WTC11 (cell line): Measurements from ENCODE around the gene MAN1B1. TPM values are rescaled to one million over a fixed set of nuclear protein-coding genes. Genes with fewer than 3 reads are reported as not detected.

Source experiments
- ATAC-seq: fragments of 200-7000 bp; cut with Tn5 transposase; 2 replicates; pipeline ENCODE4 v1.10.0; 2021; ENCODE audit warnings: mild to moderate bottlenecking, moderate library complexity
- CTCF ChIA-PET: fragments of 300-600 bp; sonication (Branson Sonifier 250); formaldehyde crosslinking; loops from one replicate; lab custom pipeline; 2021; ENCODE audit warnings: antibody characterized with exemption; lab: Charles Lee
- POLR2A ChIA-PET: fragments of 350-600 bp; sonication (Branson Sonifier 250); formaldehyde crosslinking; loops from one replicate; lab custom pipeline; 2021; ENCODE audit warnings: antibody characterized with exemption; lab: Charles Lee
- DNase-seq: peaks from one replicate; pipeline ENCODE4 v3.0.0; 2021; ENCODE audit warnings: low spot score
- H3K27ac Mint-ChIP-seq: 2 replicates; pipeline ENCODE4 v1.8.0; 2021; ENCODE audit warnings: mixed read lengths
- H3K27me3 Mint-ChIP-seq: 2 replicates; pipeline ENCODE4 v1.8.0; 2021; ENCODE audit warnings: low read depth, mild to moderate bottlenecking, moderate library complexity, mixed read lengths
- H3K36me3 Mint-ChIP-seq: 2 replicates; pipeline ENCODE4 v1.8.0; 2021; ENCODE audit warnings: mixed read lengths
- H3K4me1 Mint-ChIP-seq: 2 replicates; pipeline ENCODE4 v1.8.0; 2022; ENCODE audit warnings: mixed read lengths
- H3K4me3 Mint-ChIP-seq: 2 replicates; pipeline ENCODE4 v1.8.0; 2021; ENCODE audit warnings: mild to moderate bottlenecking, moderate library complexity, mixed read lengths
- H3K9me3 Mint-ChIP-seq: 2 replicates; pipeline ENCODE4 v1.8.0; 2021; ENCODE audit warnings: mixed read lengths
- CREM ChIP-seq: sonication (generic); formaldehyde crosslinking; IDR thresholded peaks from 2 replicates; pipeline ENCODE4 v1.8.1; 2022; ENCODE audit warnings: mild to moderate bottlenecking, missing genetic modification reagents, moderate library complexity
- ERG ChIP-seq: fragments of 250-450 bp; sonication (Bioruptor Pico); IDR thresholded peaks from 2 replicates; pipeline ENCODE4 v1.8.0; 2021; ENCODE audit warnings: mild to moderate bottlenecking
- ESRRA ChIP-seq: sonication (generic); formaldehyde crosslinking; IDR thresholded peaks from 2 replicates; pipeline ENCODE4 v1.8.1; 2022; ENCODE audit warnings: mild to moderate bottlenecking, missing genetic modification reagents, borderline replicate concordance
- ETV6 ChIP-seq: sonication (generic); formaldehyde crosslinking; IDR thresholded peaks from 2 replicates; pipeline ENCODE4 v1.8.1; 2022; ENCODE audit warnings: mild to moderate bottlenecking, missing genetic modification reagents
- FOXP1 ChIP-seq: sonication (generic); formaldehyde crosslinking; IDR thresholded peaks from 2 replicates; pipeline ENCODE4 v1.8.0; 2022; ENCODE audit warnings: missing genetic modification reagents, mild to moderate bottlenecking, moderate library complexity, borderline replicate concordance
- GTF2I ChIP-seq: fragments of 250-450 bp; sonication (Bioruptor Pico); conservative IDR thresholded peaks from 2 replicates; pipeline ENCODE4 v1.4.0; 2021; ENCODE audit warnings: mild to moderate bottlenecking
- KAT7 ChIP-seq: sonication (generic); formaldehyde crosslinking; IDR thresholded peaks from 2 replicates; pipeline ENCODE4 v1.8.1; 2023; ENCODE audit warnings: missing genetic modification reagents, mild to moderate bottlenecking, borderline replicate concordance
- NR1H2 ChIP-seq: sonication (generic); formaldehyde crosslinking; IDR thresholded peaks from 2 replicates; pipeline ENCODE4 v1.9.0; 2021; ENCODE audit warnings: mild to moderate bottlenecking, moderate library complexity, missing genetic modification reagents
- SOX15 ChIP-seq: fragments of 250-450 bp; sonication (Bioruptor Pico); IDR thresholded peaks from 2 replicates; pipeline ENCODE4 v1.9.0; 2021; ENCODE audit warnings: mild to moderate bottlenecking
- STAT6 ChIP-seq: sonication (generic); formaldehyde crosslinking; conservative IDR thresholded peaks from 2 replicates; pipeline ENCODE4 v1.8.1; 2023; ENCODE audit warnings: mild to moderate bottlenecking, low read depth, missing genetic modification reagents, moderate library complexity
- TEAD4 ChIP-seq: sonication (generic); formaldehyde crosslinking; IDR thresholded peaks from 2 replicates; pipeline ENCODE4 v1.8.0; 2022; ENCODE audit warnings: mild to moderate bottlenecking, missing genetic modification reagents
- USF2 ChIP-seq: sonication (generic); formaldehyde crosslinking; IDR thresholded peaks from 2 replicates; pipeline ENCODE4 v1.8.1; 2023; ENCODE audit warnings: mild to moderate bottlenecking, missing genetic modification reagents, moderate library complexity
- ZNF232 ChIP-seq: sonication (generic); formaldehyde crosslinking; IDR thresholded peaks from 2 replicates; pipeline ENCODE4 v1.8.0; 2022; ENCODE audit warnings: mild to moderate bottlenecking, missing genetic modification reagents
- ZNF671 ChIP-seq: fragments of 250-450 bp; sonication (Bioruptor Pico); IDR thresholded peaks from 2 replicates; pipeline ENCODE4 v1.8.0; 2021; ENCODE audit warnings: mild to moderate bottlenecking
- total RNA-seq: library from RNA; stranded (reverse); gene quantifications from 3 replicates; pipeline ENCODE4 v1.2.3, GENCODE V29; 2021
- TF ChIP-seq, protein P1 (sequence below): sonication (generic); formaldehyde crosslinking; IDR thresholded peaks from 2 replicates; pipeline ENCODE4 v1.8.0; 2022; ENCODE audit warnings: mild to moderate bottlenecking, missing genetic modification reagents
- TF ChIP-seq, protein P2 (sequence below): fragments of 250-450 bp; sonication (Bioruptor Pico); IDR thresholded peaks from 2 replicates; pipeline ENCODE4 v2.1.2; 2022; ENCODE audit warnings: mild to moderate bottlenecking, moderate library complexity

MAN1B1 gene
- total RNA-seq, 1 experiment from 2014 or later, result 57.1 TPM

GRCh38 chr9:137136261-137136880, 49.6 kb downstream of the MAN1B1 start:
- H3K27me3 Mint-ChIP-seq, result peaks cover 65% of the 10 kb centered on the region
- ChIA-PET CTCF (interaction anchor here (0.9 to 2.9 kb wide), 8 partner anchors 18 to 107 kb away, joined by 3 to 14 read pairs (median 4); partner anchors contain the start of genes LRRC26 and NPDC1), POLR2A (no interaction called here)
- DNase-seq, result no peak
- no peak overlapping the region for H3K4me3 Mint-ChIP-seq
- H3K9me3 Mint-ChIP-seq, result no peaks in the 10 kb centered on the region
- H3K36me3 Mint-ChIP-seq, result no peaks in the 10 kb centered on the region
- peak; percentile 54 for ATAC-seq
- no peak for TF ChIP-seq NR1H2 (CRISPR knock-in tag)
- peak; percentile 52; the same call in 1 of the 2 replicates for TF ChIP-seq FOXP1 (CRISPR knock-in tag)
- no peak overlapping the region for H3K27ac Mint-ChIP-seq
- peaks cover 6% of the 10 kb centered on the region; the same call in 1 of the 2 replicates for H3K4me1 Mint-ChIP-seq

GRCh38 chr9:137136881-137137607, 50.3 kb downstream of the MAN1B1 start:
- no peak overlapping the region for H3K27ac Mint-ChIP-seq

GRCh38 chr9:137138058-137138721, 51.4 kb downstream of the MAN1B1 start:
- no peaks in the 10 kb centered on the region for H3K36me3 Mint-ChIP-seq
- H3K27ac Mint-ChIP-seq, result no peak overlapping the region
- peaks cover 6% of the 10 kb centered on the region; the same call in 1 of the 2 replicates for H3K4me1 Mint-ChIP-seq
- no peak for TF ChIP-seq TEAD4 (CRISPR knock-in tag)
- no peak for TF ChIP-seq ETV6 (CRISPR knock-in tag)
- TF ChIP-seq CREM, result no peak
- no peak for TF ChIP-seq SOX15 (CRISPR knock-in tag)
- no peak for TF ChIP-seq ESRRA (CRISPR knock-in tag)
- TF ChIP-seq, protein P1, sequence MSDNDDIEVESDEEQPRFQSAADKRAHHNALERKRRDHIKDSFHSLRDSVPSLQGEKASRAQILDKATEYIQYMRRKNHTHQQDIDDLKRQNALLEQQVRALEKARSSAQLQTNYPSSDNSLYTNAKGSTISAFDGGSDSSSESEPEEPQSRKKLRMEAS (CRISPR knock-in tag), result no peak
- TF ChIP-seq, protein P2, sequence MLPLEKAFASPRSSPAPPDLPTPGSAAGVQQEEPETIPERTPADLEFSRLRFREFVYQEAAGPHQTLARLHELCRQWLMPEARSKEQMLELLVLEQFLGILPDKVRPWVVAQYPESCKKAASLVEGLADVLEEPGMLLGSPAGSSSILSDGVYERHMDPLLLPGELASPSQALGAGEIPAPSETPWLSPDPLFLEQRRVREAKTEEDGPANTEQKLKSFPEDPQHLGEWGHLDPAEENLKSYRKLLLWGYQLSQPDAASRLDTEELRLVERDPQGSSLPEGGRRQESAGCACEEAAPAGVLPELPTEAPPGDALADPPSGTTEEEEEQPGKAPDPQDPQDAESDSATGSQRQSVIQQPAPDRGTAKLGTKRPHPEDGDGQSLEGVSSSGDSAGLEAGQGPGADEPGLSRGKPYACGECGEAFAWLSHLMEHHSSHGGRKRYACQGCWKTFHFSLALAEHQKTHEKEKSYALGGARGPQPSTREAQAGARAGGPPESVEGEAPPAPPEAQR, result no peak
- TF ChIP-seq ERG (CRISPR knock-in tag), result no peak
- TF ChIP-seq ZNF232, result no peak
- no peak for TF ChIP-seq GTF2I (CRISPR knock-in tag)
- no peak for TF ChIP-seq USF2 (CRISPR knock-in tag)
- no peak for TF ChIP-seq ZNF671
- TF ChIP-seq STAT6 (CRISPR knock-in tag), result no peak
- DNase-seq (peak; percentile 77), ATAC-seq (peak; percentile 66)
- peak overlapping the region; percentile 55 for H3K4me3 Mint-ChIP-seq
- H3K27me3 Mint-ChIP-seq, result peaks cover 74% of the 10 kb centered on the region
- CTCF ChIA-PET, result interaction anchor here (0.5 to 2.9 kb wide), 23 partner anchors 9 to 143 kb away, joined by 3 to 17 read pairs (median 4); partner anchors contain the start of genes ANAPC2, MAN1B1, NPDC1 and RNF208
- POLR2A ChIA-PET, result interaction anchor here (1.4 to 1.5 kb wide), 2 partner anchors 8 to 103 kb away, joined by 4 to 8 read pairs; no protein-coding TSS in a partner anchor
- H3K9me3 Mint-ChIP-seq, result no peaks in the 10 kb centered on the region

More at GRCh38 chr9:137136881-137137607, 50.3 kb downstream of the MAN1B1 start:
- peaks cover 6% of the 10 kb centered on the region; the same call in 1 of the 2 replicates for H3K4me1 Mint-ChIP-seq
- H3K9me3 Mint-ChIP-seq, result no peaks in the 10 kb centered on the region
- DNase-seq (no peak), ATAC-seq (no peak)
- TF ChIP-seq KAT7 (CRISPR knock-in tag), result no peak
- H3K4me3 Mint-ChIP-seq, result no peak overlapping the region
- ChIA-PET POLR2A (interaction anchor here (1.5 kb wide), 1 partner anchor 104 kb away, joined by 4 read pairs; no protein-coding TSS in a partner anchor), CTCF (interaction anchor here (0.8 to 2.9 kb wide), 12 partner anchors 7 to 108 kb away, joined by 3 to 17 read pairs (median 4); partner anchors contain the start of genes LRRC26, MAN1B1, NPDC1 and TUBB4B)
- peaks cover 72% of the 10 kb centered on the region for H3K27me3 Mint-ChIP-seq
- no peaks in the 10 kb centered on the region for H3K36me3 Mint-ChIP-seq
